Caco-2 (cell line): Measurements from ENCODE around the gene DLG2. TPM values are rescaled to one million over a fixed set of nuclear protein-coding genes. Genes with fewer than 3 reads are reported as not detected.

Experiments used
- BruUV-seq: library from RNA; stranded (reverse); fragments of 400-500 nt; replicated peaks from 2 replicates; lab custom pipeline; 2021; lab: Mats Ljungman, UMichigan
- CTCF ChIA-PET: fragments of 300-600 bp; sonication (Branson Sonifier 250); formaldehyde crosslinking; loops from one replicate; lab custom pipeline; 2022; ENCODE audit warnings: antibody characterized with exemption; lab: Charles Lee
- POLR2A ChIA-PET: fragments of 300-600 bp; sonication (Branson Sonifier 250); formaldehyde crosslinking; loops from one replicate; lab custom pipeline; 2022; ENCODE audit warnings: antibody characterized with exemption; lab: Charles Lee
- DNase-seq, 2 experiments: peaks; one replicate each; pipeline versions ENCODE4 v3.0.0 to v3.0.0-alpha.2; 2020 to 2022
- H3K27me3 ChIP-seq: replicated peaks from 2 replicates; pipeline ENCODE4 v1.6.0; 2011; ENCODE audit warnings: low read length; ENCODE audit not compliant: control insufficient read depth, insufficient read depth
- H3K36me3 ChIP-seq: 2 replicates; pipeline ENCODE4 v1.5.1; 2011; ENCODE audit warnings: low read length; ENCODE audit not compliant: control insufficient read depth, insufficient read depth
- H3K4me1 ChIP-seq: fragments of 250-450 bp; sonication (Bioruptor Pico); 2 replicates; pipeline ENCODE4 v1.5.1; 2020; ENCODE audit warnings: mild to moderate bottlenecking
- H3K4me3 ChIP-seq: 2 replicates; pipeline ENCODE4 v1.5.1; 2011; ENCODE audit warnings: low read depth, mild to moderate bottlenecking, control low read depth, low read length
- H3K9me3 ChIP-seq: fragments of 250-450 bp; sonication (Bioruptor Pico); 2 replicates; pipeline ENCODE4 v1.5.1; 2020; ENCODE audit warnings: mild to moderate bottlenecking, moderate library complexity
- H3K27ac Mint-ChIP-seq: one replicate; pipeline ENCODE4 v1.8.0; 2022; ENCODE audit warnings: mixed read lengths; ENCODE audit not compliant: unreplicated experiment
- H3K27me3 Mint-ChIP-seq: one replicate; pipeline ENCODE4 v1.8.0; 2022; ENCODE audit warnings: mixed read lengths; ENCODE audit not compliant: insufficient read depth, unreplicated experiment
- H3K36me3 Mint-ChIP-seq: one replicate; pipeline ENCODE4 v1.8.0; 2022; ENCODE audit warnings: mild to moderate bottlenecking, mixed read lengths; ENCODE audit not compliant: insufficient read depth, unreplicated experiment
- H3K4me1 Mint-ChIP-seq: one replicate; pipeline ENCODE4 v1.8.0; 2022; ENCODE audit warnings: low read depth, mixed read lengths; ENCODE audit not compliant: unreplicated experiment
- H3K4me3 Mint-ChIP-seq: one replicate; pipeline ENCODE4 v1.8.0; 2022; ENCODE audit warnings: mild to moderate bottlenecking, moderate library complexity, mixed read lengths; ENCODE audit not compliant: unreplicated experiment
- H3K9me3 Mint-ChIP-seq: one replicate; pipeline ENCODE4 v1.8.0; 2022; ENCODE audit warnings: mixed read lengths; ENCODE audit not compliant: unreplicated experiment
- CTCF ChIP-seq, 2 experiments: fragments of 200-600 bp in 1 of 2; IDR thresholded peaks; 1 replicate in 1 of 2; 2 replicates in 1 of 2; pipeline versions ENCODE4 v1.5.1 to v1.8.0; 2011 to 2022; ENCODE audit warnings: antibody characterized with exemption in 1 of 2, control low read depth in 1 of 2, inconsistent platforms in 1 of 2, low read depth in 1 of 2, low read length in 1 of 2, mild to moderate bottlenecking in 1 of 2, moderate library complexity in 1 of 2; ENCODE audit not compliant: insufficient read depth in 1 of 2, severe bottlenecking in 1 of 2, unreplicated experiment in 1 of 2
- intact Hi-C: fragments of 100-400 bp; cut with micrococcal nuclease; formaldehyde crosslinking; loops from one replicate; pipeline ENCODE4 v1.10.0; 2022; ENCODE audit not compliant: unreplicated experiment
- total RNA-seq: library from RNA; stranded (reverse); gene quantifications from 2 replicates; pipeline ENCODE4 v1.2.3, GENCODE V29; 2022

Gene DLG2
- total RNA-seq, 1 experiment from 2014 or later = 21.6 TPM

DNA sequence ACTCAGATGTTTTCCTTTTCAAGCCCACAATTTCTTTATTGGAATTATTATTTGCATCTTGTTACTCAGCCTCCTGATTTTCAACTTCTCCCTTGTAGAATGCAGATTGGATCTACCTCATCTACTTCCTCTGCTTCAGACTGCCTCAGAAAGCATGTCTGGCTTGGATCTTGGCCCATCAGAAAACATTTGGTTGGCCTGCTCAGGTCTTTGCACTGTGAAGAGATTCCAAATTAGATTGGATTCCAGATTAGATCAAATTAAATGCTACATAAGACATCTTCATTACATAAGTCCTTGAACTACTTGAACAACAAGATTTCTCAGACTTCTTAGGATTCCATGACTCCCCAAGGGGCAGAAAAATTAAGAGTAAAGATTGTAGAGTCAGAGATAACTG, 358.0 kb downstream of the DLG2 start:
- Mint-ChIP-seq H3K27me3 (peaks cover 3% of the 10 kb centered on the region), H3K36me3 (no peaks in the 10 kb centered on the region), H3K4me3 (no peak overlapping the region), H3K27ac (no peak overlapping the region), H3K4me1 (no peaks in the 10 kb centered on the region), H3K9me3 (peaks cover 11% of the 10 kb centered on the region)
- Histone ChIP-seq H3K9me3 (no peaks in the 10 kb centered on the region), H3K4me1 (no peaks in the 10 kb centered on the region), H3K27me3 (no peaks in the 10 kb centered on the region), H3K4me3 (no peak overlapping the region), H3K36me3 (no peaks in the 10 kb centered on the region)
- DNase-seq = no peak
- POLR2A ChIA-PET = no interaction called here
- intact Hi-C loops = no loop called here
- BruUV-seq = no TSS peak
- CTCF ChIA-PET = no interaction called here
- no peak for TF ChIP-seq CTCF (IDR thresholded peaks at IDR 0.05; ENCODE audit: insufficient read depth in 1 of 2, low read depth in 1 of 2, low read length in 1 of 2, severe bottlenecking in 1 of 2, unreplicated experiment in 1 of 2)

- peaks cover under 1% of the 10 kb centered on the region for H3K9me3 Mint-ChIP-seq
- Histone ChIP-seq H3K36me3 (no peaks in the 10 kb centered on the region), H3K9me3 (no peaks in the 10 kb centered on the region), H3K4me1 (no peaks in the 10 kb centered on the region), H3K27me3 (no peaks in the 10 kb centered on the region), H3K4me3 (no peak overlapping the region)
- peaks cover 3% of the 10 kb centered on the region for H3K27me3 Mint-ChIP-seq
- H3K4me1 Mint-ChIP-seq = no peaks in the 10 kb centered on the region
- intact Hi-C loops = no loop called here
- ChIA-PET CTCF (no interaction called here), POLR2A (no interaction called here)
- BruUV-seq = no TSS peak
- H3K4me3 Mint-ChIP-seq = no peak overlapping the region
- no peaks in the 10 kb centered on the region for H3K36me3 Mint-ChIP-seq
- DNase-seq = no peak
- H3K27ac Mint-ChIP-seq = no peak overlapping the region
- TF ChIP-seq CTCF (IDR thresholded peaks at IDR 0.05; ENCODE audit: insufficient read depth in 1 of 2, low read depth in 1 of 2, low read length in 1 of 2, severe bottlenecking in 1 of 2, unreplicated experiment in 1 of 2) = no peak
Measured at GRCh38 chr11:85266646-85267045, 360.5 kb downstream of the DLG2 start.

GRCh38 chr11:85263328-85263727, 363.8 kb downstream of the DLG2 start:
- Mint-ChIP-seq H3K4me3 (no peak overlapping the region), H3K27me3 (no peaks in the 10 kb centered on the region), H3K9me3 (no peaks in the 10 kb centered on the region), H3K36me3 (no peaks in the 10 kb centered on the region), H3K4me1 (no peaks in the 10 kb centered on the region), H3K27ac (no peak overlapping the region)
- no peaks in the 10 kb centered on the region for H3K36me3 ChIP-seq
- no peak for TF ChIP-seq CTCF (IDR thresholded peaks at IDR 0.05; ENCODE audit: insufficient read depth in 1 of 2, low read depth in 1 of 2, low read length in 1 of 2, severe bottlenecking in 1 of 2, unreplicated experiment in 1 of 2)
- no peaks in the 10 kb centered on the region for H3K9me3 ChIP-seq
- POLR2A ChIA-PET = no interaction called here
- DNase-seq = no peak
- BruUV-seq = no TSS peak
- intact Hi-C loops = loop anchor here (5.0 kb wide), 1 partner anchor 461 kb away; no protein-coding TSS in a partner anchor
- no peaks in the 10 kb centered on the region for H3K27me3 ChIP-seq
- CTCF ChIA-PET = no interaction called here
- no peak overlapping the region for H3K4me3 ChIP-seq
- no peaks in the 10 kb centered on the region for H3K4me1 ChIP-seq
